Measurements from ENCODE around the gene IPO9.
"Not testable (repeated sequence)": the region's sequence is repeated elsewhere in the genome, so short reads cannot be mapped to it uniquely, and the experiment has no call there.

IPO9 gene

GRCh38 chr1:201849372-201850052 is 20.6 kb downstream of the IPO9 start:
- DNase-seq, result no peak

- no peak for DNase-seq
These were observed 21.1 kb downstream of the IPO9 start for GRCh38 chr1:201850053-201850397.

GRCh38 chr1:201851949-201852348 is 23.0 kb downstream of the IPO9 start:
- DNase-seq, result no peak

DNA sequence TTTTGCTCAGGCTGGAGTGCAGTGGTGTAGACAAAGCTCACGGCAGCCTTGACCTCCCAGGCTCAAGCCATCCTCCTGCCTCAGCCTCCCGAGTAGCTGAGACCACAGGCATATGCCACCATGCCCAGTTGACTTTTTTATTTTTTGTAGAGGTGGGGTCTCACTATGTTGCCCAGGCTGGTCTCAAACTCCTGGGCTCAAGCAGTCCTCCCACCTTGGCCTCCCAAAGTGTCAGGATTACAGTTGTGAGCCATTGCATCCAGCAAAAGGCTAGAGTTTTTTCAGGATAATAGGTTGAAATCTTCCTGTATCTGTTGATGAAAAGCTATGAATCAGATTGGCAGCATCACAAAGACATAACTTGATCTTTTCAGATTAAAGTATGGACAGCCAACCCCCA is 27.8 kb downstream of the IPO9 start:
- DNase-seq, result not testable (repeated sequence)

GRCh38 chr1:201859424-201859823 is 30.5 kb downstream of the IPO9 start:
- no peak for DNase-seq

- no peak for DNase-seq
These were observed 32.5 kb downstream of the IPO9 start for GRCh38 chr1:201861448-201861847.

DNA sequence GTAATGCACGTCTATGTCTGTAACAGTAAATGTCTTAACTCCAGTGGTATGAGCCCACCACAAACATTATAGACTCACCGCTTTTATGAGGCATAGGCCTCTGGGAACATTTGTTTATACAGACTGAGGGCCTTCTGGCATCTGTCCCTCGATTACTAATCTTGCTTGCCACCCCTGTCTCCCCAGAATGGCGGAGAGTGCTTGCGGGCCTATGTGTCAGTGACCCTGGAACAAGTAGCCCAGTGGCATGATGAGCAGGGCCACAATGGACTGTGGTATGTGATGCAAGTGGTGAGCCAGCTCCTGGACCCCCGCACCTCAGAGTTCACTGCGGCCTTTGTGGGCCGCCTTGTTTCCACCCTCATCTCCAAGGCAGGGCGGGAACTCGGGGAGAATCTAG is 41.4 kb downstream of the IPO9 start:
- DNase-seq, result no peak

- DNase-seq, result no peak
These were observed 45.7 kb downstream of the IPO9 start for GRCh38 chr1:201874672-201875071.

DNA sequence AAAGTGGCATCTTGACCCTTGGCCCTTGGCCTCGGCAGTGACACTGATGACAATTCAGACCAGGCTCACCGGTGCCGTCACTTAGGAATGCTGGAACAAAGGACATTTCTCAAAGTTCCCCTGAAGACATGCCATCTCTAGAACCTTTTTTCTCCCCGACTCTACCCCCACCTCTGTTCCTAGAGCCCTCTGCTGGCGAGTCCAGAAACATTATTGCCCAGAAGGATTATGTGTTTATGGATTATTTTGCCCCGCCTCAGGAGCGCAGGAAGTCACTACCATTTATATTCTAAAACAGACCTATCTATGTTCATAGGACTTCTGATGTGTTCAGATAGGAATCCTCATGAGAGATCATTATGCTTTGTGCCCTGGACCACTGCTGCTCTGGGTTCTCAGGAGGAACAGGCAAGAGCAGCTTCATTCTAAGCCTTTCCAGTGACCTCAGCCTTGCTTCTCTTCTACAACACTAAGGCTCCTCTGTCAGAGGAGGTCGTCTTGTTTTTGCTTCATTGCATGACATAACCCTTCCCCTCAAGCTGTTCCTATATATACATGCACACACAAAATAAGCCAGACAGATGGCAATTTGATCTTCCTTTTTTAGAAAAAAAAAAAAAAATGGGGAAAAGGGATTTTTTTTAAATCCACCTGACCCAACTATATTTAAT is 47.3 kb downstream of the IPO9 start:
- no peak for DNase-seq

- no peak for DNase-seq
These were observed 49.0 kb downstream of the IPO9 start for GRCh38 chr1:201877877-201878401.

DNA sequence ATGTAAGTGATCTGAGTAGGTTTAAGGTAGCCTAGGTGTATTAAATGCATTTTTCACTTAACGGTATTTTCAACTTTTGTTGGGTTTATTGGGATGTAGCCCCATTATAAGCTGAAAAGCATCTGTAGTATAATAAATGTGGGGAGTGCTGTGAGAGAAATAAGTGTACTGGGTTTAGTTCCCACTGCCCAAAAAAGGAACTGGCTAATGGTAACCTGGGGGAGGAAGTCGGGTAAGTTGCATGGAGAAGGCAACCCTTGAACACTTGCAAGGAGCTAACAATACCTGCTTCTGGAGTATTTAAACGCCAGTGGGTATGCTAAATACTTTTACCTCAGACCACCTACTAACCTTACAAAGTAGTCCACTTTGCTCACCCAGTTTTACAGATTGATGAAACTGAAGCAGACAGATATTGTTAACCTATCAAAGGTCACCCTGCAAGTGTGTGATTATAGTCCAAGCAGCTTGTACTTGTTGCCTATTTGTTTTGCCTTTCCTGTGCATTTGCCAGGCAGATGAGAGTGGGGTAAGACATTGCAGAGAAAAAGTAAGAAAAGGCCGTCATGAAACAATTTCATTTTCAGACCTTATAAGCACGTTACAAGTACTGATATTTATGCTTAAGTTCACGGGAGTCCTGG is 52.1 kb downstream of the IPO9 start:
- no peak for DNase-seq

GRCh38 chr1:201881617-201882016 is 52.7 kb downstream of the IPO9 start:
- DNase-seq, result no peak

DNA sequence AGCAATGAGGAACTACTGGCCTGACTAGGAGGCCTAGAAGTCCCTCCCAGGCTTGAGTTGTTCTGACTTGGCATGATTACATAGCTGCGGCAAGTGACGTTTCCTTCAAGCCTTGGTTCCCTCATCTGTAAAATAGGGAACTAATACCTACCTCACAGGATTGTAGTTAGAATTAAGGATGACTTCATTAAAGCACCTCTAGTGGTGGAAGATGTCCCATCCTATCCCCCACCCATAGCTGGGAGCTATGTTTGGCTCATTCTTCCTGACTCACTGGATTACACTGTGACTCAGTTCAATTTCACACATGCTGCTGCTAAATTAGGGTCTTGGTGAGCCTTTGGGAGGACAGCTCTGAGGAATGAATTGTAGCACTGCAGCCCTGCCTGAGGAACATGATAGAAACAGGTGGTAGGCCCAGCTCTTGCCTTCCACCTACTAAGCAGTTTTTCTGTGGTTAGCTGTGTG is 53.7 kb downstream of the IPO9 start:
- DNase-seq, result no peak

DNA sequence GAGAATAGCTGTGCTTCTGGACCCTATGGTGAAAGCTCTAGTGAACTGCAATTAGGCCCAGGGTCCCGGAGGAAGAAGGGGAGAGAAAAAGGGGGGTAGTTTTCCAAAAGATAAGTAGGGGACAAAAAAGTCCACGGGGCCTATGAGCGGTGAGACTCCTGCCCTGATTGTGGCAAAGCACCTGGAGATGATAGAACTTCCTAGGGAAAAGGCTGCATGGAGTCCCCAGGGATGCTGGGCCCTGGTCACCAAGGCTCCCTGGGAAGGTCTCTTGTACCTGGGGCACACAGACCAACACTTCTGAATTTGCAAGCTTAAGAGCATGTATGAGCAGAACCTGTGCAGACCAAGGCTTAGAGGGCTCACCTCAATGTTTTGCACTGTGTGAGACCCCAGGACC is 54.3 kb downstream of the IPO9 start:
- no peak for DNase-seq

- DNase-seq, result no peak
These were observed 54.8 kb downstream of the IPO9 start for GRCh38 chr1:201883786-201884185.

- no peak for DNase-seq
These were observed 55.5 kb downstream of the IPO9 start for GRCh38 chr1:201884425-201884824.

DNA sequence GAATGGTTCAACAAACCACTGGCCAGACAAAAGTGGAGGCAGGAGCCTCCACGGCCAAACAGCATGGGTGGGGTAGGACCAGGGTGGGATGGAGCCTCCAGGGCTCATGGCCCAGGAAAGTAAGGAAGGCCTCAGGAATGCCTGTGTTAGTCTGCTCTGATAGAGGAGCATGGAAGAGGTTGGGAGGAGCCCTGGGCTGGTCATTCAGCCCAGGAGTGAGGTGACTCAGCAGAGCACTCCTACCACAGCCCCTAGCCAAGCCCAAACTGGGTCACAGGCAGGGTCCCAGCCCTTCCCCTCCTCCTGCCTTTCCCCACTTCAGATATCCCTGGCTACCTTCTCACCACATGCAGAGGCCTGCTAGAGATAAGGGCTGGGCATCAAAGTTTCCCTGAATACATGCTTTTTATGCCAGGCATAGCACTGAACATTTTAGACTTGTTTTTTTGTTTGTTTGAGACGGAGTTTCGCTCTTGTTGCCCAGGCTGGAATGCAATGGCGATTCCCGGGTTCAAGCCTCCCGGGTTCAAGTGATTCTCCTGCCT is 56.6 kb downstream of the IPO9 start:
- no peak for DNase-seq

DNA sequence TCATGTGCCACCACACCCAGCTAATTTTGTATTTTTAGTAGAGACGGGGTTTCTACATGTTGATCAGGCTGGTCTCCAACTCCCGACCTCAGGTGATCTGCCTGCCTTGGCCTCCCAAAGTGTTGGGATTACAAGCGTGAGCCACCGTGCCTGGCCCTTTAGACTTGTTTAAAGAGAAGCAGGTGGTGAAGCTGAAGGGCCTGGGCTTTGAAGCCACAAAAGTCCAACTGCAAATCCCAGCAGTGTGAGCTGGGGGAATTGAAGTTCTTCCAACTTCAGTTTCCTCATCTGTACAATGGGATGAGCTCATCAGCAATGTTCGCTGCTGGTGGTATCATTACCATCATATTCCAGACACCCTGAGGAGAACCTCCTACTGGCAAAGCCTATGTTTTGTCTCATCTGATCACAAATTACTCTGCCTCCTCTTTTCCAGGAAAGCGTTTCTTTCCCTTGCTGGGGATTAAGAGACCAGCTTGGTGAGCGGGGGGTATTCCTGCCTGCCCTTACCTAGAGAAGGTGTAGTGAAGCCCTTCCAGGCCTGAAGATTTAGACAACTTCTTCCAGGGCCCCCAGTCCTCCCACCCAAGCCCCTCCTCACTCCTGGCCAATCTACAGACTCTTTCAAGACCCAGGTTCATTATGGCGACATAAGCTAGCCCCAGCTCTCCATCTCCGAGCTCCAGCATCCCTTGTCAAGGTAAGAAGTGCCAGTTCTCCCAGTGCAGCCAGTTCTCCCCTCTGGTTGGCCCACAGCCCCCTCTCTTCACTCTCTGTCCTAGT is 57.3 kb downstream of the IPO9 start:
- no peak for DNase-seq

DNA sequence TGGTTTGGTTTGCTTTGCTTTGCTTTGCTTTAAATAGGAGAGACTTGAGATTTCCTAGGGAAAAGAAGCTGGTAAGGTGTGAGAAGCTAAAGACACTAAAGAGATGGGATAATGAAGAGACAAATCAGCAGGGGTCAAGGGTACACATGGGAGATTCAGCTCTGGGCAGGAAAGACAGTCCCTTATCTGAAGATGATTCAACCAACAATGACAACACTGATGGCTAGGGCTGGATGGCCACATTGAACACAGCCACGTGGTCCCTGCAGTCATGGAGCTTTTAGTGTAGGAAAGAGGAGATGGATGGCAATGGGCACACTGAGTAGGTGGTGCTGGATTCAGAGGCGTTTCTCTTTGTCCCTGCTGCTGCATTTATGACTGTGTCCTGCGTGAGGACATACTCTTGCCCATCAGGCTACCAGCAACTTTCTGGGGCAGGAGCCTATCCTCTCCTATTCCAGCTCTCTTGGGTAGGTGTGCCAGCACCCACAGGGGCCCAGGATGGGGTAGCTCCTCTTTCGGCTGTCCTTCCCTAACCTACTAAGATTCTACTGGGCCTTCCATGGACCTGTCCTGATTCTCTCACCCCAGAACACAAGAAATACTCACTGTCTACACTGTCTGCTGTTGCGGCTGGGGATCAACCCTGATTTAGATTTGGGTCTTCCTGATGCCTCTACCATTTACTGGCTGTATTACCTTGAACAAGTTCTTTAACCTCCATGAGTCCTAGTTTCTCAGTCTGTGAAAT is 58.3 kb downstream of the IPO9 start:
- no peak for DNase-seq

- DNase-seq, result no peak
These were observed 59.5 kb downstream of the IPO9 start, which contains the start of gene SHISA4 for GRCh38 chr1:201888282-201889089. Gene SHISA4 (plus strand): TSS chr1:201888898. CDS start chr1:201888995, 97 bp downstream.
